Stimulated activated CD8-positive, alpha-beta memory T cell treated with anti-CD3 and anti-CD28 coated beads, Interleukin-15, amount 100 ng/mL, for 1 hour (primary cell): ENCODE results near the gene ZCCHC17.

Source experiments
- DNase-seq: peaks from one replicate; pipeline ENCODE4 v3.0.0-alpha.2; 2020; ENCODE audit warnings: low read depth

The ZCCHC17 gene

DNA sequence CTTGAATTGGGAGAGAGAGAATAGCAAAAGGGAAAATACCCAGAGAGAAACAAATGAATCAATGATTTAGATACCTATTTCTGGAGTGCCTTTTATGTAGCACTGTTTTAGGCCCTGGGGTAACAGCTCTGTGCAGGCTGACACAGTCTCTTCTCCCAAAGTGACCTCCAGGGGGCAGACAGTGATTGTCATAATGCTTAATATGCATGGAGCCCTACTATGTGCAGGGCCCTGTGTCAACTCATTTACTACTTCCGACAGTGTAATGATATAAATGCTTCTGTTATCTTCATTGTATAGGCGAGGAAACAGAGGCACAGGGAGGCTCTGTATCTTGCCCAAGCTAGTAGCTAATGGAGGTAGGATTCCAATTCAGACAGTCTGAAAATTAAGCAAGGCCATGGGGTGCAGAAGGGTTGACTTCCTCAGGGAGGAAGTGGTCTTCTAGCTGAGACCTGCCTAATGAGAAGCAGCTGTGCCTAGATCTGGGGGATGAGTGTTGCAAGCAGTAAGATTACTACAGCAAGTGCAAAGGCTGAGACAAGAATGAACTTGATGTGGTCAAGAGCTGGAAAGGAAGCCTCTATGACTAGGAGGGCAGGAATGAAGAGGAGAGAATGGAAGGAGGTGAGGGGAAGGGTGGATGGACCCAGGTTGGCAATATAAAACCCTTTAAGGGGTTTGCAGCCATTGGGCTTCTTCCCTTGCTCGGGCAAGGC, 100.0 kb downstream of the ZCCHC17 start:
- DNase-seq, result no peak

DNA sequence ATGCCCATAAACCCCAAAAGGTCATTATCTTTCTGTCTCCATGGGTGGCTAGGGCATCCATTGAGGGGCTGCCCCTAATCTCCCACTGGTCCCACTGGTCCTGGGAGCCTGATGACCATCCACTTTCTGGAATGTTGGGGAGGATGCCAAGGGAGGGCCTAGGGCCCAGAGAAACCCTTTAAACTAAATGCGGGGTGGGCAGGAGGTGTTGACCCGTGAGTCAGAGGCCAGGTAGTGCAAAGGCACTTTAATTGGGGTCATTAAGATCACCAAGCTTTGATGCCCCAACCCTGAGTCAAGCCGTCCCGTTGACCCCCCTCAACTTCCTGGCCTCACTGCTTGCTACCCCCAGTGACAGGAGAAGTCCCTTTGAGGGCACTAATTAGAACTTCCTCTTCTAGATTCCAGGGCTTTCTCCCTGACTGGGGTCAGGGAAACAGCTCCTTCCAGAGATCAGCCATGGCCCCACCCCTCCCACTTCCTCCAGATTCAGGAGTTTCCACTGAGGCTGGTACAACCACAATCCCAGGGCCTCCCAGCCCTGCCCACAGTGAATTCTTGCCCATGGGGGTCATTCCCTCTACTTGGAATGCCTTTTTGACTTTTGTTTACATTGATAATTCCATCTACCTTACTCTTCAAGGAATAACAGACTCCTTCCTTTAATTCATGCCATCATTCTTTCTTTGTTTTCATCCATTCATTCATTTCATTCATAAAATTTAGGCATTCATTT, 100.7 kb downstream of the ZCCHC17 start:
- no peak for DNase-seq

DNA sequence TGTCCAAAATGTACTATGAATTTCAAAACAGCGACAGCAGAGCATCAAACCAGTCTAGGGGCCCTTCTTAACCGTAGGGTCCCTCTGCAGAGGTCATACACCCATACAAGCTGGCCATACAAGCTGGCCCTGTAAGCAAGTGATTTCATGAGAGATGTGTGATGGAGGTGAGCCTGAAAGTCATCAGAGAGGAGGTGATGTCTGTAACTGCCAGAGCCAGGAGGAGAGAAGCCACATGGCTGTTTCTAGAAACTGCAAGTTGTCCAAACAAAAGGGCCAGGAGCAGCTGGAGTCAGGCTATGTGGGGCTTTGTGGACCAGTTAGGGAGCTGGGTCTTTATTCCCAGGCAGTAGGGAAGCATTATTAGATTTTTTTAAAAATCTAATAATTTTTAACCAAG, 101.4 kb downstream of the ZCCHC17 start:
- no peak for DNase-seq

DNA sequence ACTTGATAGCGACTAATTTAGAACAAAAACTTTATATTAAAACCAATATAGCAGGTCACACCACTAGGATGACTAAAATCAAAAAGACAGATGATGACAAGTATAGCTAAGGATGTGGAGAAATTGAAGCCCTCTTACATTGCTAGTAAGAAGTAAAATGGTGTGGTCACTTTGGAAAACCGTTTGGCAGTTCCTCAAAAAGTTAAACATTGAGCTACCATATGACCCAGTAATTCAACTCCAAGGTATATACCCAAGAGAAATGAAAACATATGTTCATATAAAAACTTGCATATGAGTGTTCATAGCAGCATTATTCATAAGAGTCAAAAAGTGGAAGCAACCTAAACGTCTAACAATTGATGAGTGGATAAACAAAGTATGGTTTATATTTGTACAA, 103.1 kb downstream of the ZCCHC17 start:
- DNase-seq, result no peak

DNA sequence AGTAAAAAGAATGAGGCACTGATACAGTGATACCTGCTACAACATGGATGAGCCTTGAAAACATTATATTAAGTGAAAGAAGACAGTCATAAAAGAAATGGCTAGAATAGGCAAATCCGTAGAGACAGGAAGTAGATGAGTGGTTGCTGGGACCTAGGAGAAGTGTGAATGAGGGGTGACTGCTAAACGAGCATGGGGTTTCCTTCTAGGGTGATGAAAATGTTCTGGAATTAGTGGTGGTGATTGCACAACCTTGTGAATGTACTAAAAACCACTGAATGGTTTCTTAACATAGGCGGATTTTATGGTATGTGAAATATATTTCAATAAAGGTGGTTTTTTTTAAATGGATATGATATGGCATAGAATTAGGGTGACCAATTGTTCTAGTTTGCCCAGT, 103.6 kb downstream of the ZCCHC17 start:
- DNase-seq, result no peak

DNA sequence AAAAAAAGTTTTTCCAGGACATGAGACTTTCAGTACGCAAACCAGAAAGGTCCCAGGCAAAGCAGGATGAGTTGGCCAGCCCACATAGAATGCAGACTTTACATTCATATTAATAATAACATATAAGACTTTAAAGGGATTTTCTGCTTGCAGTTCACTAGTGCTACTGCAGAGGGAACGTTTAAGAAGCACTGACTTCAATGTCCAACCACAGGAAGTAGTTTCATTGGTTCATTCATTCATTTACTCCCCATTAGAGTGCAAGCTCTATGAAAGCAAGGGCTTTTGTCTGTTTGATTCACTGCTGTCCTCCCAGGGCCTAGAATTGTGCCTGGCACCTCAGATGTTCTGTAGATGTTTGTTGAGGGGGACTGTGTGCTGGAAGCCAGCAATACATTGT, 104.4 kb downstream of the ZCCHC17 start:
- no peak for DNase-seq

DNA sequence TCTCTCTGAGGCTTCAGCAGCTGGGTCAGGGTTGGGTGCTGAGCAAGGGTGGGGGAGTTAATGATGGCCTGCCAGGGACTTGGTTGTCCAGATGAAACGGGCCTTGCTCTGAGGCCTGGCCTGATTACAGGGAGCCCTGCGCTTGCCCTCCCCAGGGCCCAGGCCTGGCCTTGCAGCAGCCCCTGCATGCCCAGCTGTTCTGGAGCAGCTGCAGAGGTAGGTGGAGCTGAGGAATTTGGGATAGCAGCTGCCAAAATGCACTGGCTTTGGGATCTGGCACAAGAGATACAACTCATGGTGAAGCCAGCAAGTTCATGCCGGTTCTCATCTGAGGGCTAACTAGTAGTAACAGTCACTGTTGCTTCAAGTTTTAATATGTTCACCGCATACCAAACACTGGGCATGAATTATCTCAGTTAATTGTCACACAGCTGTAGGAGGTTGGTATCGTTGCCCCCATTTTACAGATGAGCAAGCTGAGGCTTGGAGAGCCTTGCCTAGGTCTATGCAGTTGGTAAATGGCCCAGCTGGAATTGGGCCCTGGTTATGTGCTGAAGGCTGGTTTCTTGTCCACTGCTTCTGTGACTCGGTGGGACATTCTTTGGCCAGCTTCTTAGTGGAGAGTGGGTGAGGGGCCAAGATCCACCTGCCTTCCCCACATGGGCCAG, 108.9 kb downstream of the ZCCHC17 start:
- DNase-seq, result no peak

DNA sequence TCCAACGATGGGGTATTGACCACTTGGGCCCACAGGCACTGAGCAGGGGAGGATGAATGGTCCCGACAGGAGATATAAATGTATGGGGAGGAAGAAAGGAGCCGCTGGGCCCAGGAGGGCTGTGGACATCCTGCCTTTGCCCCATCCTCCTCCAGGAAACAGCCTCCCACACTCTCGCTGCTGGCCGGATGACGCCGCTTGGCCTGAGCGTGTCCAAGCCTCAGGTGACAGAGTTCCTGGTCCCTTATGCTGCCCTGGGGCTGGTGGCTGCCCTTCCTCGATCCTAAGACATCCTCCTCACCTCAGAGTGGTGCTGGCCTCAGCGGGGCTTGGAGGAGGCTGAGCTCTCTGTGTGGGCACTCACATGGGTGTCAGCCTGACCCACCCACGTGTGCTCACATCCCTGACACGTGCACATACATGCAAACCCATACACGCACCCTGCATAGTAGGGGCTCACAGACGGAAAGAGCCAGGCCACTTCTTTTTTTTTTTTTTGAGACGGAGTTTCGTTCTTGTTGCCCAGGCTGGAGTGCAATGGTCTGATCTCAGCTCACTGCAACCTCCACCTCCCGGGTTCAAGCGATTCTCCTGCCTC, 110.3 kb downstream of the ZCCHC17 start:
- no peak for DNase-seq

DNA sequence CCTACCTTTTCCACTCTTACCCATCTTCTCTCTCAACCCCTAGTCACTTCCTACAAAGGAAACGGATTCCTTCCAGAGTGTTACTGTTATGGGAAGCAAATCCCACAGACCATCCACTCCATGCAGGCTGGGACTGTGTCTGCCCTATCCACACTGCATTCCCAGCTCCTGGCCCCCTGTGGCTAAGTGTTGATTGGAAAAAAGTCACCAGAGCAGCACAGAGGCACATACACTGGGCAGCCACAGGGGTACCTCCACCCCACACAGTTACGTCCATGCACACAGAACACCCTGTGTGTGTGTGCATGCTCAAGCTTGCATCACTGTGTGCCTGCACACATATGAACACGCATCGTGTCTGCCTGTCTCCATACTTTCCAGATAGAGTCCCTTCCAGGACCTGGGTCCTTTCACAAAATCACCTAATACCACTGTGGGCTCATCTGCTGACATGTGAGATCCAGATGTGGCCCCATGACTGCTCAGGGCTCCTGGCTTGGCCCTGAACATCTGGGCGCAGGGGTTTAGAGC, 112.0 kb downstream of the ZCCHC17 start:
- no peak for DNase-seq

DNA sequence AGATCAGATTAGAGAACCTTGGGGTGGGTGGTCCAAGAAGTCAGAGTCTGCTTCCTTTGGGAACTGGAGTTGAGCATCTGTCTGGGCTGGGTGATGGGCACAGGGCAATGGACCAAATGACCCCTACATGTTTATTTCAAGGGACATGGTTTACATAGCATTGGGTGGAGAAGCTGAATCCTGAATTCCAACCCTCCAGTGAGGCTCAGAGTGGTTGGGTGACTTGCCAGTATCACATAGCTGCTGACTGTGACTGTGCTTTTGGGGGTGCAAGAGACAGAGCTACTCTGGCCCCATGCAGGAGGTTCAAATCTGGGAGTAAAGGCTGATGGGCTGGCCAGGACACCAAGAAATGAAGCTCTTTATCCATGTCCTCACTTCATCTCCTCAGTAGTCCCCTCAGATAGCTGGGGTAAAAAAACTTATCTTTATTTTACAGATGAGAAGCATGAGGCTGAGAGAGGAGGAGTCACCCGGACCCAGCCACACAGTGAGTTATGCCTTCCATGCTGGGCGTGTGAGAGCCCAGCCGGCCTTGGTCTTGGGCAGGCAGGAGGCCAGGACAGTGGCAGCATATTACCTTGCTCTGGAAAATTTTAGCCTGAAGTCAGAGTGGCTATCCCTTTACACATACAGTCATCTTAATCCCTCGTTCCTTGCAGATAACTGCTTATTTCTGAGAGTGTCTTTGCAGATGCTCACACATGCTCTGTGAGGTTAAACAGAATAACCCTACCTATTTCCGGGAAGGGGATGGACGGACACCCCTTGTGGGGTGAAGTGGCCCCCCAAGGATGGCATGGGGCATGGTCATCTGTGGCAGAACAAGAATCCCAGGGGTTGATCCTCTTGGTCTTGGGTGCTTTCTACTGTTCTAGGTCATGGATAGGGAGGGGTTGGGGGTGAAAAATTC, 113.4 kb downstream of the ZCCHC17 start:
- no peak for DNase-seq

DNA sequence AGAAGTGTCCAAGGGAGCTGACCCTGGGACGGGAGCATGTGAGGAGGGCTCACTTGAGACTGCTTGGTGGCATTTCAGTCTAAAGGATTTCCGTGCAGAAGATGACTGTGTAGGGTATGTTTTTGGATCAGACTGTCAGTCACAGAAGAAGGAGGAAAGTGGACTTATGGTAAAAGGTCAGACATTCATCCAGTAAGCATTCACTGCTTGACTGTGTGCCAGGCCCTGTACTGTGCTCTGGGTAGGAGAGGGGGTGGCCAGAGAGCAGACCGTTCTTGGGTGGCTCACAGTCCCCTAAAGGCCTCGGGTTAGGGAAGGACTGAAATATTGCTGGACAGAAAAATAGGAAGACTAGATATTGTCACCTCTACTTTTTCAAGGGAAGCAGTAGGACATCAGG, 114.0 kb downstream of the ZCCHC17 start:
- no peak for DNase-seq

DNA sequence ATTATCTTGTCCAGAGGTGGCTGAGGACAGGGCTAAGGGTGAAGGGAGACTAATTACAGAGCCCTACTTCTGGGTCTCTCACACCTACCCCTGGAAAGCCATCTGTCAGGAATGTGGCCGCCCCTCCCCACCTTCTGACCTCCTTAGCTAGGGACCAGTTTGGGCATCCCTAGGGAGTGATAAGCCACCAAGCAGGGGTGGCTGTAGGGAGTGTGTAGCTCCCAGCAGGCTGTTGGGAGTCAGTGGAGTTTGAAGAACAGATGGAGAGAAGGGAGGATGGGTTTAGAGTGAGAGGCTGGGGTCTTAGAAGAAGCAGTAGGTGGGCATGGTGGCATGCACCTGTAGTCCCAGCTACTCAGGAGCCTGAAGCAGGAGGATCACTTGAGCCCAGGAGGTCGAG, 115.4 kb downstream of the ZCCHC17 start:
- DNase-seq, result no peak

DNA sequence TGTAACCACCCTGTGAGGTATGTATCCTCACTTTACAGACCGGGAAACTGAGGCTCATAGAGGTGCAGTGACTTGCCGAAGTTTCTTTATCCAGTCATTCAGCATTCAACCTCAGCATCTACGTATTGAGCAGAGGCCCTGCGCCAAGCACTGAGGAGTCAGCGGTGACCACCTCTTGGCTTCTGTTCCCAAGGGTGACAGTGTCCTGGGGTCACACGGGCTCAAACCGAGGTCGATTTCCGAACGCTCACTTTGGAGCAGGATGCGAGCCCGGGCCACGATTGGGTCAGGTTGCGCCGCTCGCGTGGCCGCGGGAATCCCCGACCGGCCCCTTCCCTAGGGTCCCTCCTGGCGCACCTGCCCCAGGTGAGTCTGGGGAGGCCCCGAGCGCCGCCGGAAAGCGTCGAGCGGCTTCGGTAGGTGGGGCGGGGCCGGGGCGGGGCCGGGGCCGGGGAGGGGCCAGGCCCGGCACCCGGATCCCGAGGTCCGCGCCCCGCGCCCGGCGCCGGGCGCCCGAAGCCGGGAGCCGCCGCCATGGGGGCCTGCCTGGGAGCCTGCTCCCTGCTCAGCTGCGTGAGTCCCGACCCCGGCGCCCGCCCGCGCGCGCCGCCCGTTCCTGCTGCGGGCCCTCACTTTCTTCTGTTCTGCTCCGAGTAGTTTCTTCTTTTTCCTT, 116.0 kb downstream of the ZCCHC17 start, which contains the start of gene SERINC2:
SERINC2 (plus strand) TSS at position 482 of the 673 bp plus-strand sequence; CDS start at position 535, 53 bp downstream.
- DNase-seq, result no peak

DNA sequence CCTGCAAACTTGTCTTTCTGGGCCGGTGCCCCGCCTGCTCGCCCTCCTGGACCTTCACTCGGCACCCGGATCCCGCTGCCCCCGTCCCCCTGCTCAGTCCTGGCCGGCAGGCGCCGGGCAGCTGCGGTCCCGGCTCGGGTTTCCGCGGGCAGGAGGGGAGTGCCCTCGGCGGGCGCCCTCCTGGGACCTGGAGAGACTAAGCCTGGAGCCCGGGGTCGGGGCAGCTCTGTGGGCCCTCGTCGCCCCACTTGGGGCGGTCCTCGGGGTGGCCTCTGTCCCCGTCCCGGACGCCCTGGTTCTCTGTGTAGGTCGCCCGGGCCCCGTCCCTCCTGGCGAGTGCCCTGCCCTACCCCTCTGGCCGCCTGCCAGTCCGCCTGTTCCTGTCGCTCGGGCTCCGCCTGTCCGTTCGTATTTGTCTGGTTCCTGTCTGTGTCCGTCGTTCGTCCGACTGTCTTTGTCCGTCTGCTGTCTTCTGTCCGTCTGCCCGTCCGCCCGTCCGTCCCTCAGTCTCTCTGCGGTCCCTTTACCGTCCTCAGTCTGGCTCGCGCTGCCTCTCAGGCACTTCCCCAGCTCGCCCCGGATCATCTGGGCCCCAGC, 116.7 kb downstream of the ZCCHC17 start:
- no peak for DNase-seq
